Hematopoietic multipotent progenitor cell treated with erythropoietin and hydrocortisone succinate and interleukin-3 and kit ligand, for 8 days (in vitro differentiated cells): ENCODE data around the gene OR4D11.

ENCODE experiments used
- DNase-seq: peaks from one replicate; pipeline ENCODE4 v3.0.0-alpha.2; 2015

Gene OR4D11

GRCh38 chr11:59550368-59550841 lies 47.0 kb downstream of the OR4D11 start:
- DNase-seq = peak; percentile 97

GRCh38 chr11:59550842-59551658 lies 47.7 kb downstream of the OR4D11 start:
- DNase-seq = peak; percentile 97

- DNase-seq = peak; percentile 87
Observed at GRCh38 chr11:59551659-59552521, 48.5 kb downstream of the OR4D11 start.

DNA sequence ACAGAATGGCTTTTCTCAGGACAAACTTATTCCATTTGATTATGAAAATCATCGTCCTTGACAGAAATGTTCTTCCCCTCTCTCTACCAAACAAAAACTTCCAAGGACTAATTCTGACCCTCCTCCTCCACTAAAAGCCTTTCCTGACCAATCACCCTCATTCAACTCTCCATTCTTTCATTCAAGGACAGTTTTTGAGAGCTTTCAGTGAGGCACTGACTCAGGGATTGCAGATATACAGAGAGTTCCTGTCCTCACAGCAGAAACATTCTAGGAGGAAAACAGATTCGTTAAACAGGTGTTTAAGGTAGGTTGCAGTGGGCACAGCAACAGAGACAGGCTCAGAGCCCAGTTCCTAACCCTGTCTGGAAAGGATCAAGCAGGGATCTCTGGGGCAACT lies 49.5 kb downstream of the OR4D11 start:
- DNase-seq = no peak

DNA sequence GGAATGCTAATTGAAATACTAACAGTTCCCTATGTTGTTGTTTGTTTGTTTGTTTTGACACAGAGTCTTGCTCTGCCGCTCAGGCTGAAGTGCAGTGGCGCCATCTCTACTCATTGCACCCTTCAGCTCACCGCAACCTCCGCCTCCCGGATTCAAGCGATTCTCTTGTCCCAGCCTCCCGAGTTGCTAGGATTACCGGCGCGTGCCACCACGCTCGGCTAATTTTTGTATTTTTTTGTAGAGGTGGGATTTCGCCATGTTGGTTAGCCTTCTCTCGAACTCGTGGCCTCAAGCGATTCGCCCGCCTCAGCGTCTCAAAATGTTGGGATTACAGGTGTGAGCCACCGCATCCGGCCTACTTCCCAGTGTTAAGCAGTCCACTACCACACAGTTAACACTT lies 49.9 kb downstream of the OR4D11 start:
- no peak for DNase-seq
